ACC112 (cell line): ENCODE data around the gene ZNF33A.
"Not testable (repeated sequence)": the region's sequence is repeated elsewhere in the genome, so short reads cannot be mapped to it uniquely, and the experiment has no call there.

ENCODE experiments used
- H2AFZ ChIP-seq: fragments of 200-600 bp; sonication (generic); one replicate; pipeline ENCODE4 v1.6.0; 2017; ENCODE audit warnings: antibody characterized with exemption, low read length; ENCODE audit not compliant: unreplicated experiment
- H3K27ac ChIP-seq: fragments of 200-600 bp; sonication (generic); 2 replicates; pipeline ENCODE4 v1.5.1; 2014; ENCODE audit warnings: low read depth, mild to moderate bottlenecking, antibody characterized with exemption, low read length, moderate library complexity
- H3K27me3 ChIP-seq: fragments of 200-600 bp; sonication (generic); 2 replicates; pipeline ENCODE4 v1.6.1; 2014; ENCODE audit warnings: mild to moderate bottlenecking, antibody characterized with exemption, low read length, moderate library complexity, mixed read lengths; ENCODE audit not compliant: insufficient read depth
- H3K36me3 ChIP-seq: fragments of 200-600 bp; sonication (generic); 2 replicates; pipeline ENCODE4 v1.6.1; 2016; ENCODE audit warnings: mild to moderate bottlenecking, antibody characterized with exemption, low read length, moderate library complexity, mixed read lengths; ENCODE audit not compliant: insufficient read depth
- H3K4me1 ChIP-seq: fragments of 200-600 bp; sonication (generic); one replicate; pipeline ENCODE4 v1.6.1; 2016; ENCODE audit warnings: low read length, mixed read lengths; ENCODE audit not compliant: insufficient read depth, unreplicated experiment, control insufficient read depth
- H3K4me3 ChIP-seq: fragments of 200-600 bp; sonication (generic); 2 replicates; pipeline ENCODE4 v1.5.1; 2014; ENCODE audit warnings: mild to moderate bottlenecking, low read depth, low read length
- H3K79me2 ChIP-seq: fragments of 200-600 bp; sonication (generic); one replicate; pipeline ENCODE4 v1.6.0; 2016; ENCODE audit warnings: low read length; ENCODE audit not compliant: control insufficient read depth, unreplicated experiment, insufficient read depth

ZNF33A gene

GRCh38 chr10:38003026-38003425 is 7.4 kb upstream of the ZNF33A start:
- Histone ChIP-seq H3K4me1 (no peaks in the 10 kb centered on the region), H2AFZ (no peak overlapping the region), H3K27me3 (no peaks in the 10 kb centered on the region), H3K4me3 (no peak overlapping the region), H3K79me2 (no peaks in the 10 kb centered on the region), H3K36me3 (no peaks in the 10 kb centered on the region), H3K27ac (no peak overlapping the region)

- H3K4me3 ChIP-seq = no peak overlapping the region
- H3K4me1 ChIP-seq = no peaks in the 10 kb centered on the region
- H3K27ac ChIP-seq = no peak overlapping the region
- no peaks in the 10 kb centered on the region for H3K27me3 ChIP-seq
- H3K79me2 ChIP-seq = no peaks in the 10 kb centered on the region
- no peak overlapping the region for H2AFZ ChIP-seq
- H3K36me3 ChIP-seq = no peaks in the 10 kb centered on the region
Measured at GRCh38 chr10:38003588-38003987, 6.9 kb upstream of the ZNF33A start.

GRCh38 chr10:38007551-38007950 is 2.9 kb upstream of the ZNF33A start:
- peaks cover 9% of the 10 kb centered on the region for H3K79me2 ChIP-seq
- H3K4me1 ChIP-seq = peaks cover 5% of the 10 kb centered on the region
- H3K4me3 ChIP-seq = no peak overlapping the region
- no peaks in the 10 kb centered on the region for H3K27me3 ChIP-seq
- H3K27ac ChIP-seq = no peak overlapping the region
- H3K36me3 ChIP-seq = no peaks in the 10 kb centered on the region
- H2AFZ ChIP-seq = no peak overlapping the region

GRCh38 chr10:38007991-38008390 is 2.5 kb upstream of the ZNF33A start:
- Histone ChIP-seq H3K27me3 (no peaks in the 10 kb centered on the region), H2AFZ (no peak overlapping the region), H3K27ac (no peak overlapping the region), H3K36me3 (no peaks in the 10 kb centered on the region), H3K4me3 (no peak overlapping the region), H3K79me2 (peaks cover 9% of the 10 kb centered on the region), H3K4me1 (peaks cover 5% of the 10 kb centered on the region)

GRCh38 chr10:38016354-38016753 is 5.9 kb downstream of the ZNF33A start:
- peaks cover 8% of the 10 kb centered on the region for H3K79me2 ChIP-seq
- no peak overlapping the region for H3K4me3 ChIP-seq
- no peak overlapping the region for H3K27ac ChIP-seq
- no peak overlapping the region for H2AFZ ChIP-seq
- peaks cover 37% of the 10 kb centered on the region for H3K36me3 ChIP-seq
- peaks cover 5% of the 10 kb centered on the region for H3K4me1 ChIP-seq
- H3K27me3 ChIP-seq = no peaks in the 10 kb centered on the region

GRCh38 chr10:38019124-38019523 is 8.6 kb downstream of the ZNF33A start:
- not testable (repeated sequence) for H3K27me3 ChIP-seq
- peaks cover 45% of the 10 kb centered on the region for H3K36me3 ChIP-seq

GRCh38 chr10:38025283-38025682 is 14.8 kb downstream of the ZNF33A start:
- Histone ChIP-seq H3K27me3 (no peaks in the 10 kb centered on the region), H3K36me3 (peaks cover 61% of the 10 kb centered on the region), H3K27ac (no peak overlapping the region), H3K4me1 (peaks cover 9% of the 10 kb centered on the region), H3K79me2 (no peaks in the 10 kb centered on the region), H2AFZ (no peak overlapping the region), H3K4me3 (no peak overlapping the region)

More at GRCh38 chr10:38019124-38019523, 8.6 kb downstream of the ZNF33A start:
- H2AFZ ChIP-seq, H3K4me1 ChIP-seq, H3K79me2 ChIP-seq, H3K27ac ChIP-seq, H3K4me3 ChIP-seq: not testable (repeated sequence)

- H3K36me3 ChIP-seq = peaks cover 58% of the 10 kb centered on the region
- no peaks in the 10 kb centered on the region for H3K27me3 ChIP-seq
- H3K4me3 ChIP-seq = no peak overlapping the region
- peaks cover 9% of the 10 kb centered on the region for H3K4me1 ChIP-seq
- no peak overlapping the region for H2AFZ ChIP-seq
- peak overlapping the region; percentile 32 for H3K27ac ChIP-seq
- no peaks in the 10 kb centered on the region for H3K79me2 ChIP-seq
Measured at GRCh38 chr10:38027986-38028385, 17.5 kb downstream of the ZNF33A start.

GRCh38 chr10:38032886-38033285 is 22.4 kb downstream of the ZNF33A start:
- peaks cover 45% of the 10 kb centered on the region for H3K36me3 ChIP-seq

GRCh38 chr10:38038107-38038931 is 27.8 kb downstream of the ZNF33A start:
- Histone ChIP-seq H3K4me3 (peak overlapping the region; percentile 50), H3K79me2 (no peaks in the 10 kb centered on the region), H3K36me3 (peaks cover 35% of the 10 kb centered on the region), H3K27me3 (no peaks in the 10 kb centered on the region), H2AFZ (peak overlapping the region; percentile 74), H3K27ac (peak overlapping the region; percentile 18; the same call in 1 of the 2 replicates), H3K4me1 (peaks cover 6% of the 10 kb centered on the region)

More at GRCh38 chr10:38032886-38033285, 22.4 kb downstream of the ZNF33A start:
- Histone ChIP-seq H3K27me3 (no peaks in the 10 kb centered on the region), H3K4me3 (no peak overlapping the region), H3K4me1 (peaks cover 9% of the 10 kb centered on the region), H3K27ac (peak overlapping the region; percentile 64), H2AFZ (no peak overlapping the region), H3K79me2 (no peaks in the 10 kb centered on the region)

GRCh38 chr10:38038932-38039245 is 28.4 kb downstream of the ZNF33A start:
- Histone ChIP-seq H2AFZ (peak overlapping the region; percentile 25), H3K27me3 (no peaks in the 10 kb centered on the region), H3K4me1 (peaks cover 5% of the 10 kb centered on the region), H3K27ac (peak overlapping the region; percentile 18; the same call in 1 of the 2 replicates), H3K36me3 (peaks cover 37% of the 10 kb centered on the region), H3K79me2 (no peaks in the 10 kb centered on the region), H3K4me3 (peak overlapping the region; percentile 50)
